Measurements from ENCODE around the gene ABHD15.

The ABHD15 gene

DNA sequence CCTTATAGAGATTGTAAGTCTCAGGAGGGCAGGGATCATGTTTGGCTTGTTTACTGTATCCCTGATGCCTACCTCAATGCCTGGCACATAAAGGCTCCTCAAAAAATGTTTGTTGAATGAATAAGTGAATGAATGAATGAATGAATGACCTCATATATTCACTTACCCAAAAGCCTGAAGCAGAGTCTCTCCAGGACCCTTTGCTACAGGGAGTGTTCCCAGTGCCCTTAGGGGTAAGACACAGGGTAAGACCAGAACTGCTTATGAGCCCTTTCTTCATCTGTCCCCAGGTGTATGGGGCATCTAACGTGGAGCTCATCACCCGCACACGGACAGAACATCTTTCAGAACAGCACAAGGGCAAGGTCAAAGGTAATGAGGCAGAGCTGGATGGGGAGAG lies 43.6 kb upstream of the ABHD15 start:
- no peak overlapping the region for H3K4me3 ChIP-seq (ENCODE audit: low read depth, low read length)
- no peak overlapping the region for H3K27ac ChIP-seq (ENCODE audit: low read depth, low read length)
- H3K4me1 ChIP-seq (ENCODE audit: control insufficient read depth, insufficient read depth, low read length) = peaks cover 16% of the 10 kb centered on the region
- 0 out of 2 replicates have a peak, but pooled peaks cover 4% of the 10 kb centered on the region for H3K36me3 ChIP-seq (ENCODE audit: control insufficient read depth, insufficient read depth, low read length)
- peaks cover 20% of the 10 kb centered on the region for H3K27me3 ChIP-seq (ENCODE audit: control insufficient read depth, insufficient read depth, low read length)
- H3K9ac ChIP-seq (ENCODE audit: low read depth, low read length) = no peak overlapping the region
- H3K9me3 ChIP-seq (ENCODE audit: control insufficient read depth, insufficient read depth, low read length) = no peaks in the 10 kb centered on the region

- H3K9ac ChIP-seq (ENCODE audit: low read depth, low read length) = no peak overlapping the region
- no peak overlapping the region for H3K4me3 ChIP-seq (ENCODE audit: low read depth, low read length)
- H3K36me3 ChIP-seq (ENCODE audit: control insufficient read depth, insufficient read depth, low read length) = 0 out of 2 replicates have a peak, but pooled peaks cover 4% of the 10 kb centered on the region
- peaks cover 5% of the 10 kb centered on the region for H3K4me1 ChIP-seq (ENCODE audit: control insufficient read depth, insufficient read depth, low read length)
- H3K9me3 ChIP-seq (ENCODE audit: control insufficient read depth, insufficient read depth, low read length) = no peaks in the 10 kb centered on the region
- no peak overlapping the region for H3K27ac ChIP-seq (ENCODE audit: low read depth, low read length)
- H3K27me3 ChIP-seq (ENCODE audit: control insufficient read depth, insufficient read depth, low read length) = peaks cover 5% of the 10 kb centered on the region; the same call in 1 of the 2 replicates
Observed at GRCh38 chr17:29608986-29609385, 42.1 kb upstream of the ABHD15 start.

DNA sequence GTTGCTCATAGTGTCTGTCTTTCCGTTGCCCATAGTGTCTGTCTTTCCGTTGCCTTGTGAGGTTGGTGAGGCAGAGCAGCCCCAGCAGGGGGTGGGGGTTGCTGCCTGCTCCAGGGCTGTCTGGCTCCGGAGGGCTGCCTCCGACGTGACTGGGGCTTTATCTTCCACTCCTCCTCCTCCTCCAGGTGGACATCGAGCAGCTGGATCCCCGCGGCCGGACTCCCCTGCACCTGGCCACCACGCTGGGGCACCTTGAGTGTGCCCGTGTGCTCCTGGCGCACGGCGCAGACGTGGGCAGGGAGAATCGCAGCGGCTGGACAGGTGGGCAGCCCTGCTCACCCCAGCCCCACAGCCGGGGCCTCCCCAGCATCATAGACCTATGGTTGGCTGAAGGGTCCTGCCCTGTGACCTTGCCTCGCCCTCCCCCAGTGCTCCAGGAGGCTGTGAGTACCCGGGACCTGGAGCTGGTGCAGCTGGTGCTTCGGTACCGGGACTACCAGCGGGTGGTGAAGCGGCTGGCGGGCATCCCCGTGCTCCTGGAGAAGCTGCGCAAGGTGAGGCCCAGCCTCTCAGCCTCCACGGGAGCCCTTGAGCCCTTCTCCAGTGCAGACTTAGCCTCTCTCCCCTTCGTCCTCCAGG lies 40.8 kb upstream of the ABHD15 start:
- no peaks in the 10 kb centered on the region for H3K27me3 ChIP-seq (ENCODE audit: control insufficient read depth, insufficient read depth, low read length)
- no peak overlapping the region for H3K4me3 ChIP-seq (ENCODE audit: low read depth, low read length)
- no peak overlapping the region for H3K9ac ChIP-seq (ENCODE audit: low read depth, low read length)
- 0 out of 2 replicates have a peak, but pooled peaks cover 1% of the 10 kb centered on the region for H3K36me3 ChIP-seq (ENCODE audit: control insufficient read depth, insufficient read depth, low read length)
- H3K4me1 ChIP-seq (ENCODE audit: control insufficient read depth, insufficient read depth, low read length) = no peaks in the 10 kb centered on the region
- no peak overlapping the region for H3K27ac ChIP-seq (ENCODE audit: low read depth, low read length)
- no peaks in the 10 kb centered on the region for H3K9me3 ChIP-seq (ENCODE audit: control insufficient read depth, insufficient read depth, low read length)

GRCh38 chr17:29603109-29603674 lies 36.4 kb upstream of the ABHD15 start:
- no peak overlapping the region for H3K4me3 ChIP-seq (ENCODE audit: low read depth, low read length)
- H3K9ac ChIP-seq (ENCODE audit: low read depth, low read length) = no peak overlapping the region
- no peaks in the 10 kb centered on the region for H3K36me3 ChIP-seq (ENCODE audit: control insufficient read depth, insufficient read depth, low read length)
- no peaks in the 10 kb centered on the region for H3K27me3 ChIP-seq (ENCODE audit: control insufficient read depth, insufficient read depth, low read length)
- no peaks in the 10 kb centered on the region for H3K9me3 ChIP-seq (ENCODE audit: control insufficient read depth, insufficient read depth, low read length)
- no peak overlapping the region for H3K27ac ChIP-seq (ENCODE audit: low read depth, low read length)
- H3K4me1 ChIP-seq (ENCODE audit: control insufficient read depth, insufficient read depth, low read length) = no peaks in the 10 kb centered on the region

DNA sequence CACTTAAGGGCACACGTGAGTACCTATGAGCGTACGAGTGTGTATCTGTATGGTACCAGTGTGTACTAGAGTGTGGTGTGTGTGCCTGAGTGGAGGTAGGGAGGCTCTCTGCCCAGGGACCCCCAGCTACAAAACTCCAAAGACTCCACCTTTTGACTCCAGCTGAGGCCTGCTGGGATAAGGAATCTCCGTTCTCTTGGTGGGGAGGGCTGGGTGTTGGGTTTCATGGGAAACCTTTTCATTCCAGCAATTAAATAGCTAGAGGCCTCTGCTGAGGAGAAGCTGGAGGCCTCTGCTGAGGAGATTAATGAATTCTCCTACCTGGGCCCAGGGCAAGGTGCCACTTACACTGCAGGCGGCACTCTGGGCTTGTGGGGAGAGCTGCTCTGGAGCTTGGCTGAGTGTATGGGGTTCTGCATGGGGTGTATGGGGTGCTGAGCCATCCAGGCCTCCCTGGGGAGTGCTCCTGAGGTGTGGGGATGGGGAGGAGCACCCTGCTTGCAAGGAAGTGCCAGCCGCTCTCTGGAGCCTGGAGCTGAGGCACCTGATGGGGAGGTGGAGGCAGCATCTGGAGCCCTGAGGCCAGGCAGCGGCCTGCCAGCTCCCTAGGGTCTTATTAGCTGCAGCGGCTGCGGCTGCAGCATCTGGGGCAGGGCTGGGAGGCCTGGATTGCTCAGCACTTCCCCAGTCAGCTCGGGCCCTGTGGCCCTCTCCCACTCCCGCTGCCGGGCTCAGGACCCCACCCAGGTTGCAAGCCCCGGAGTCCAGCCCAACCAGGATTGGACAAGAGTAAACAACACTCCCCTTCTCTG lies 30.7 kb upstream of the ABHD15 start:
- Histone ChIP-seq H3K27ac (ENCODE audit: low read depth, low read length) (peak overlapping the region; percentile 58), H3K36me3 (ENCODE audit: control insufficient read depth, insufficient read depth, low read length) (no peaks in the 10 kb centered on the region), H3K9me3 (ENCODE audit: control insufficient read depth, insufficient read depth, low read length) (no peaks in the 10 kb centered on the region), H3K27me3 (ENCODE audit: control insufficient read depth, insufficient read depth, low read length) (peaks cover 2% of the 10 kb centered on the region; the same call in 1 of the 2 replicates), H3K4me1 (ENCODE audit: control insufficient read depth, insufficient read depth, low read length) (peaks cover 23% of the 10 kb centered on the region), H3K4me3 (ENCODE audit: low read depth, low read length) (peak overlapping the region; percentile 25; the same call in 1 of the 2 replicates), H3K9ac (ENCODE audit: low read depth, low read length) (no peak overlapping the region)

DNA sequence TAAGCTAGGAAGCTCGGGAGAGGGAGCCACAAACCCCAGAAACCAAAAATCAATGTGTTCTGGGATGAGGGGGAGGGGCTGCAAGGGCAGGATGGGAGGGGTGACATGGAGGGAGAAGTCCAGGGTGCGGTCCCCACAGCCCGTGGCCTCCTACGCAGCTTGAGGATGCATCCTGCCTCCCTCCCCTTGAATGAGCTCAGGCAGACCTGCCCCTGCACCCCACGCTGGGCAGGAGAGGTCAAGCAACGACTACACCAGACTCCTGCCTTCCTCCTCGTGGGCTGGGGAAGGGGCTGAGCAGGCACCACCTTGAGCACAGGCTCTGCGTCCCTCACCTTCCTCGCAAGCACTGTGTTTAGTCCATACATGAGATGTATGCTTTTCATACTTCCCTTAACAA lies 30.0 kb upstream of the ABHD15 start:
- Histone ChIP-seq H3K9ac (ENCODE audit: low read depth, low read length) (no peak overlapping the region), H3K4me1 (ENCODE audit: control insufficient read depth, insufficient read depth, low read length) (peaks cover 30% of the 10 kb centered on the region), H3K27me3 (ENCODE audit: control insufficient read depth, insufficient read depth, low read length) (peaks cover 2% of the 10 kb centered on the region; the same call in 1 of the 2 replicates), H3K27ac (ENCODE audit: low read depth, low read length) (peak overlapping the region; percentile 36), H3K4me3 (ENCODE audit: low read depth, low read length) (peak overlapping the region; percentile 25; the same call in 1 of the 2 replicates), H3K36me3 (ENCODE audit: control insufficient read depth, insufficient read depth, low read length) (no peaks in the 10 kb centered on the region), H3K9me3 (ENCODE audit: control insufficient read depth, insufficient read depth, low read length) (no peaks in the 10 kb centered on the region)

- no peaks in the 10 kb centered on the region for H3K36me3 ChIP-seq (ENCODE audit: control insufficient read depth, insufficient read depth, low read length)
- no peak overlapping the region for H3K4me3 ChIP-seq (ENCODE audit: low read depth, low read length)
- no peak overlapping the region for H3K9ac ChIP-seq (ENCODE audit: low read depth, low read length)
- H3K27me3 ChIP-seq (ENCODE audit: control insufficient read depth, insufficient read depth, low read length) = peaks cover 2% of the 10 kb centered on the region; the same call in 1 of the 2 replicates
- H3K9me3 ChIP-seq (ENCODE audit: control insufficient read depth, insufficient read depth, low read length) = no peaks in the 10 kb centered on the region
- no peak overlapping the region for H3K27ac ChIP-seq (ENCODE audit: low read depth, low read length)
- H3K4me1 ChIP-seq (ENCODE audit: control insufficient read depth, insufficient read depth, low read length) = peaks cover 31% of the 10 kb centered on the region
Observed at GRCh38 chr17:29595943-29596774, 29.3 kb upstream of the ABHD15 start.

DNA sequence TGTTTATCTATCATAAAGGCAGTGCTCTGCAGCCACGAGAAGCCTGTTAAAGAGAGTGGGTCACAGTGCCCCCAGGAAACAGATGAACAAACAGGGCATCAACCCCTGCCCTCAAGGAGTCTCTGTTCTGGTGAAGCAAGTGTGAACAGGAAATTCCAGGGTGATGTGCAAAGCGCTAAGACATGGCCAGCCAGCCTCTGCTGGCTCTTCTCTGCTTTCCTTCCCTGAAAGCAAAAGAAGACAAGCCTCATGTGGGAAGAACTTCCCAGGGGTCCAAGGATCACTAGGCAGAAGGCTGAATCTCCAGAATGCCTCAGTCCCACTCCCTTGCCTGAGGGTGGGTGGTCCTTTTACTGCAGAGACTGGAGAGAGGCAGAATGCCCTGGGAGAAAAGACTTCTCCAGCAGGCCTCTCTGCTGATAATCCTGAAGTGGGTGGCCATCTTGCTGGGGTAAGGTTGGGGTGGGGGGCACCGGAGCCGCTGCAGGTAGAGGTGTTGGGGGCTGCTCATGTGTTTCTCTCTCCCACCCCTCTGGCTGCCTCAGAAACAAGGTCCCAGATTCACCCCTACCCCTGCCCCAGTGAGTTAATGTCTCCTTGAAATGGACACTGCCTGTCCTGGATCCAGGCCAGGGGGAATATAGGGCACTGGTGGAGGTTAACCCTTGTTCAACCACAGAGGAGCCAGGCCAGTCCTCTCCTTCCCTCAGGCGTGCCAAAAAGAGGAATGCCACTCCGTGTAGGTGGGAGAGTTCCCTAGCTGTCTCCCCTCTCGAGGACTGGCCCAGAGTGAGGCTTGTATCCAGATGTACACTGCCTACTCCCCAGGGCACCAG lies 28.5 kb upstream of the ABHD15 start:
- no peaks in the 10 kb centered on the region for H3K36me3 ChIP-seq (ENCODE audit: control insufficient read depth, insufficient read depth, low read length)
- H3K9me3 ChIP-seq (ENCODE audit: control insufficient read depth, insufficient read depth, low read length) = no peaks in the 10 kb centered on the region
- no peak overlapping the region for H3K27ac ChIP-seq (ENCODE audit: low read depth, low read length)
- H3K27me3 ChIP-seq (ENCODE audit: control insufficient read depth, insufficient read depth, low read length) = peaks cover 7% of the 10 kb centered on the region; the same call in 1 of the 2 replicates
- peaks cover 36% of the 10 kb centered on the region for H3K4me1 ChIP-seq (ENCODE audit: control insufficient read depth, insufficient read depth, low read length)
- H3K4me3 ChIP-seq (ENCODE audit: low read depth, low read length) = no peak overlapping the region
- no peak overlapping the region for H3K9ac ChIP-seq (ENCODE audit: low read depth, low read length)

DNA sequence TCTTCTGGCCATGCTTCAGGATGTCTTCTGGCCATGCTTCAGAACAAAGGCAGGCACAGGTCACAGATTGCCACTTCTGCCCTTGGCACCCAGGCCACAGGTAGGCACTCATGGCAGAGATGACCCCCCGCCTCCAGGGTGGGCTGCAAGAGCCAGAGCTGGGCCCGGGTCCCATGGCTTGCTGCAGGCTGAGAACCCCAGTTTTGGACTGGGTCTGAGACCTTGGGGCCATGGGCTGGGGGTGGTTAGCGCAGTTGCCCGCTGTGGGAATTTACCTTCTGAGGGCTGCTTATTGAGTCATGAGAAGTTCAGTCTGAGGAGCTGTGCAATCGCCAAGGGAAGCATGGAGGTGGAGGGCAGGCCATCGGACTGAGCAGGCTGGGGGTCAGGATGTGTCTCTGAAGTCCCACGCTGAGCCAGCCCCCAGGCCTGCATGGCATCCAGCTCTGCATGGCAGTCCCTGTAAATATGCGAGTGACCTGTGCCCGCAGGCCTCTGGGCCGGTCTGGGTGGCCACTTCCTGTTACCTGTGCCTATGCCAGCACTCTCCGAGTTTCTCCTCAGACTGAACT lies 27.8 kb upstream of the ABHD15 start:
- Histone ChIP-seq H3K4me3 (ENCODE audit: low read depth, low read length) (peak overlapping the region; percentile 61; the same call in 1 of the 2 replicates), H3K9ac (ENCODE audit: low read depth, low read length) (no peak overlapping the region), H3K4me1 (ENCODE audit: control insufficient read depth, insufficient read depth, low read length) (peaks cover 43% of the 10 kb centered on the region), H3K27ac (ENCODE audit: low read depth, low read length) (no peak overlapping the region), H3K9me3 (ENCODE audit: control insufficient read depth, insufficient read depth, low read length) (no peaks in the 10 kb centered on the region), H3K27me3 (ENCODE audit: control insufficient read depth, insufficient read depth, low read length) (peaks cover 12% of the 10 kb centered on the region), H3K36me3 (ENCODE audit: control insufficient read depth, insufficient read depth, low read length) (no peaks in the 10 kb centered on the region)
